SIG-M5 (cell line): ENCODE data around the gene LGALS7.

Source experiments
- DNase-seq: peaks from one replicate; lab custom pipeline; 2025; lab: John Stamatoyannopoulos, UW

The LGALS7 gene

GRCh38 chr19:38739440-38740256 is 33.7 kb downstream of the LGALS7 start:
- DNase-seq, result no peak

- DNase-seq, result no peak
Observed at GRCh38 chr19:38737921-38738737, 35.2 kb downstream of the LGALS7 start.

- DNase-seq, result no peak
Observed at GRCh38 chr19:38737281-38737865, 35.9 kb downstream of the LGALS7 start.

GRCh38 chr19:38736413-38737280 is 36.7 kb downstream of the LGALS7 start:
- no peak for DNase-seq

- DNase-seq, result no peak
Observed at GRCh38 chr19:38736036-38736412, 37.3 kb downstream of the LGALS7 start.

GRCh38 chr19:38735257-38735686 is 38.0 kb downstream of the LGALS7 start:
- DNase-seq, result no peak

GRCh38 chr19:38734426-38735256 is 38.7 kb downstream of the LGALS7 start:
- DNase-seq, result no peak

- no peak for DNase-seq
Observed at GRCh38 chr19:38734176-38734425, 39.2 kb downstream of the LGALS7 start.

GRCh38 chr19:38733493-38734175 is 39.7 kb downstream of the LGALS7 start:
- no peak for DNase-seq

GRCh38 chr19:38733241-38733492 is 40.1 kb downstream of the LGALS7 start:
- no peak for DNase-seq

GRCh38 chr19:38731654-38732301 is 41.5 kb downstream of the LGALS7 start:
- DNase-seq, result no peak

- DNase-seq, result no peak
Observed at GRCh38 chr19:38730731-38731589, 42.4 kb downstream of the LGALS7 start.

- no peak for DNase-seq
Observed at GRCh38 chr19:38730470-38730730, 42.9 kb downstream of the LGALS7 start.

GRCh38 chr19:38729653-38730469 is 43.5 kb downstream of the LGALS7 start:
- DNase-seq, result no peak

- DNase-seq, result no peak
Observed at GRCh38 chr19:38728752-38729541, 44.4 kb downstream of the LGALS7 start.

- no peak for DNase-seq
Observed at GRCh38 chr19:38727868-38728660, 45.3 kb downstream of the LGALS7 start.

GRCh38 chr19:38727306-38727867 is 45.9 kb downstream of the LGALS7 start:
- no peak for DNase-seq
